K562 (cell line): ENCODE data around the gene NAA15. TPM values are rescaled to one million over a fixed set of nuclear protein-coding genes. Genes with fewer than 3 reads are reported as not detected.
A peak's percentile ranks its signal among the peaks of the same experiment; 100 is the strongest.

Source experiments
- CCAR2 ChIP-seq: fragments of 200-400 bp; formaldehyde crosslinking; IDR thresholded peaks from 2 replicates; pipeline ENCODE4 v1.6.1; 2017; ENCODE audit warnings: mild to moderate bottlenecking, low read depth, low read length
- GABPB1 ChIP-seq: sonication (generic); formaldehyde crosslinking; IDR thresholded peaks from 2 replicates; pipeline ENCODE4 v1.8.0; 2022; ENCODE audit warnings: mild to moderate bottlenecking, missing genetic modification reagents
- HMG20A ChIP-seq: fragments of 450-650 bp; formaldehyde crosslinking; conservative IDR thresholded peaks from 2 replicates; pipeline ENCODE4 v1.4.0; 2020; ENCODE audit warnings: mild to moderate bottlenecking, mixed read lengths
- NEUROD1 ChIP-seq: fragments of 150-350 bp; IDR thresholded peaks from 2 replicates; pipeline ENCODE4 v1.6.1; 2014; ENCODE audit warnings: borderline replicate concordance, low read length, low read depth; ENCODE audit not compliant: partially characterized antibody
- PPARD ChIP-seq: fragments of 250-450 bp; sonication (Bioruptor Pico); IDR thresholded peaks from 2 replicates; pipeline ENCODE4 v1.8.0; 2022; ENCODE audit warnings: inconsistent platforms, mild to moderate bottlenecking, moderate library complexity
- SFPQ ChIP-seq: fragments of 200-400 bp; formaldehyde crosslinking; IDR thresholded peaks from 2 replicates; pipeline ENCODE4 v1.6.1; 2017; ENCODE audit warnings: mild to moderate bottlenecking, low read depth, low read length, moderate library complexity
- ZFP91 ChIP-seq: sonication (generic); formaldehyde crosslinking; IDR thresholded peaks from 2 replicates; pipeline ENCODE4 v1.8.0; 2022; ENCODE audit warnings: mild to moderate bottlenecking, missing genetic modification reagents
- polyA plus RNA-seq, 8 experiments: library from polyadenylated mRNA; depleted of rRNA in 4 of 8; stranded (reverse) in 5 of 8; unstranded in 3 of 8; fragments of >200 nt; fragmentation: Nextera tagmentation in 2 of 8; fragmentation: Illumina TruSeq in 1 of 8; extraction: Ambion mirVana in 2 of 8; extraction: Trizol in 1 of 8; gene quantifications; 2 replicates each; pipeline versions ENCODE4 v1.2.1 to v1.2.3, GENCODE V29; 2011 to 2014; ENCODE audit warnings: inconsistent platforms in 1 of 8, missing spikeins in 1 of 8
- total RNA-seq, 7 experiments: library from RNA; depleted of rRNA in 6 of 7; stranded (reverse); fragments of >200 nt in 6 of 7; fragmentation: Illumina TruSeq in 2 of 7; extraction: Trizol in 2 of 7; gene quantifications; 2 replicates each; pipeline versions ENCODE4 v1.2.1 to v1.2.3, GENCODE V29; 2011 to 2021; ENCODE audit warnings: low replicate concordance in 1 of 7
- TF ChIP-seq, protein P1 (sequence below), 2 experiments: fragments of 450-650 bp in 1 of 2; sonication (generic) in 1 of 2; formaldehyde crosslinking in 1 of 2; IDR thresholded peaks; 2 replicates each; pipeline versions ENCODE4 v1.7.1 to v1.9.0; 2016 to 2022; ENCODE audit warnings: inconsistent platforms in 1 of 2, mild to moderate bottlenecking in 1 of 2, missing genetic modification reagents in 1 of 2
- TF ChIP-seq, protein P2 (sequence below), 2 experiments: IDR thresholded peaks in 1 of 2; conservative IDR thresholded peaks in 1 of 2; 2 replicates each; pipeline ENCODE4 v1.6.1; 2016; ENCODE audit warnings: low read depth in 2 of 2, mild to moderate bottlenecking in 1 of 2, missing compliant biosample characterization in 1 of 2, missing genetic modification characterization in 1 of 2, moderate library complexity in 1 of 2

Gene NAA15
- total and polyA plus RNA-seq, 9 of the 15 experiments (the other 6 are each of a cell fraction or from before 2014, with no cell fraction given) = 37.8 to 117 (median 63.2) TPM

GRCh38 chr4:139295206-139295941 lies 5.9 kb upstream of the NAA15 start (continued):
- TF ChIP-seq, protein P1, sequence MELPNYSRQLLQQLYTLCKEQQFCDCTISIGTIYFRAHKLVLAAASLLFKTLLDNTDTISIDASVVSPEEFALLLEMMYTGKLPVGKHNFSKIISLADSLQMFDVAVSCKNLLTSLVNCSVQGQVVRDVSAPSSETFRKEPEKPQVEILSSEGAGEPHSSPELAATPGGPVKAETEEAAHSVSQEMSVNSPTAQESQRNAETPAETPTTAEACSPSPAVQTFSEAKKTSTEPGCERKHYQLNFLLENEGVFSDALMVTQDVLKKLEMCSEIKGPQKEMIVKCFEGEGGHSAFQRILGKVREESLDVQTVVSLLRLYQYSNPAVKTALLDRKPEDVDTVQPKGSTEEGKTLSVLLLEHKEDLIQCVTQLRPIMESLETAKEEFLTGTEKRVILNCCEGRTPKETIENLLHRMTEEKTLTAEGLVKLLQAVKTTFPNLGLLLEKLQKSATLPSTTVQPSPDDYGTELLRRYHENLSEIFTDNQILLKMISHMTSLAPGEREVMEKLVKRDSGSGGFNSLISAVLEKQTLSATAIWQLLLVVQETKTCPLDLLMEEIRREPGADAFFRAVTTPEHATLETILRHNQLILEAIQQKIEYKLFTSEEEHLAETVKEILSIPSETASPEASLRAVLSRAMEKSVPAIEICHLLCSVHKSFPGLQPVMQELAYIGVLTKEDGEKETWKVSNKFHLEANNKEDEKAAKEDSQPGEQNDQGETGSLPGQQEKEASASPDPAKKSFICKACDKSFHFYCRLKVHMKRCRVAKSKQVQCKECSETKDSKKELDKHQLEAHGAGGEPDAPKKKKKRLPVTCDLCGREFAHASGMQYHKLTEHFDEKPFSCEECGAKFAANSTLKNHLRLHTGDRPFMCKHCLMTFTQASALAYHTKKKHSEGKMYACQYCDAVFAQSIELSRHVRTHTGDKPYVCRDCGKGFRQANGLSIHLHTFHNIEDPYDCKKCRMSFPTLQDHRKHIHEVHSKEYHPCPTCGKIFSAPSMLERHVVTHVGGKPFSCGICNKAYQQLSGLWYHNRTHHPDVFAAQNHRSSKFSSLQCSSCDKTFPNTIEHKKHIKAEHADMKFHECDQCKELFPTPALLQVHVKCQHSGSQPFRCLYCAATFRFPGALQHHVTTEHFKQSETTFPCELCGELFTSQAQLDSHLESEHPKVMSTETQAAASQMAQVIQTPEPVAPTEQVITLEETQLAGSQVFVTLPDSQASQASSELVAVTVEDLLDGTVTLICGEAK (IDR thresholded peaks at IDR 0.05) = peak; percentile 69
- TF ChIP-seq, protein P1 (CRISPR knock-in tag; IDR thresholded peaks at IDR 0.05) = no peak
- TF ChIP-seq HMG20A (no peak), GABPB1 (CRISPR knock-in tag) (peak; percentile 93), NEUROD1 (peak; percentile 75), PPARD (CRISPR knock-in tag) (no peak), ZFP91 (no peak), SFPQ (no peak), CCAR2 (no peak)
- TF ChIP-seq, protein P2, sequence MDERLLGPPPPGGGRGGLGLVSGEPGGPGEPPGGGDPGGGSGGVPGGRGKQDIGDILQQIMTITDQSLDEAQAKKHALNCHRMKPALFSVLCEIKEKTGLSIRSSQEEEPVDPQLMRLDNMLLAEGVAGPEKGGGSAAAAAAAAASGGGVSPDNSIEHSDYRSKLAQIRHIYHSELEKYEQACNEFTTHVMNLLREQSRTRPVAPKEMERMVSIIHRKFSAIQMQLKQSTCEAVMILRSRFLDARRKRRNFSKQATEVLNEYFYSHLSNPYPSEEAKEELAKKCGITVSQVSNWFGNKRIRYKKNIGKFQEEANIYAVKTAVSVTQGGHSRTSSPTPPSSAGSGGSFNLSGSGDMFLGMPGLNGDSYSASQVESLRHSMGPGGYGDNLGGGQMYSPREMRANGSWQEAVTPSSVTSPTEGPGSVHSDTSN (CRISPR knock-in tag; IDR thresholded peaks at IDR 0.05; ENCODE audit: low read depth) = no peak
- TF ChIP-seq, protein P2 (tag; conservative IDR thresholded peaks at IDR 0.05; ENCODE audit: low read depth) = no peak
